ENCODE results near the gene RASL11B. TPM values are rescaled to one million over a fixed set of nuclear protein-coding genes. Genes with fewer than 3 reads are reported as not detected.

RASL11B gene
- total and polyA plus RNA-seq, 10 of the 15 experiments (the other 5 are each of a cell fraction or from before 2014, with no cell fraction given) = 0.06 to 0.45 (median 0.08) TPM; not detected in 5

DNA sequence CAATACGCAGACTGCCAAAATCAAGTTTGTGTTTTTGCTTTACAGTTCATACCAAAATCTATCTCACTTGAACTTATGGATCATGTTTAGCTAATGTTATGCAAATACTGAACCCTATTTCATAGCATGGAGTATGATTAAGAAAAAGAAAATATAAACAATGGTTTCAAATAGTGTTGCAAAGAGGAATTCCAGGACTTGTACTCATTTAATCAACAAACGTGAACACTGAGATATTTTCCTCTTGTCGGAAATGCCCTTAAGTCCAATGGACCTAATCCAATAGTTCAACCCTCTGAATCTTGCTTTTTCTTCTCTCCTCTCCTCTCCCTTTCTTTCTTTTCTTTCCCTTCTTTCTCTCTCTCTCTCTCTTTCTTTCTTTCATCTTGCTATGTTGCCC, 30.8 kb downstream of the RASL11B start:
- Histone ChIP-seq H3K4me1 (ENCODE audit: control insufficient read depth, insufficient read depth, low read length) (no peaks in the 10 kb centered on the region), H3K36me3 (ENCODE audit: control insufficient read depth in 2 of 2, insufficient read depth in 2 of 2, low read length in 1 of 2) (no peaks in the 10 kb centered on the region), H3K4me2 (ENCODE audit: control insufficient read depth, insufficient read depth) (no peak overlapping the region), H3K27ac (ENCODE audit: control insufficient read depth, insufficient read depth) (no peak overlapping the region), H4K20me1 (ENCODE audit: control insufficient read depth, insufficient read depth) (no peaks in the 10 kb centered on the region), H3K4me3 (no peak overlapping the region), H3K9me3 (replicated peaks; ENCODE audit: control insufficient read depth, insufficient read depth, low read length) (no peaks in the 10 kb centered on the region), H2AFZ (ENCODE audit: control insufficient read depth, low read depth, low read length) (no peak overlapping the region), H3K9ac (ENCODE audit: control insufficient read depth, insufficient read depth, low read length) (no peak overlapping the region), H3K79me2 (ENCODE audit: control insufficient read depth, insufficient read depth, low read length) (no peaks in the 10 kb centered on the region), H3K27me3 (replicated peaks in 1 of 2; ENCODE audit: control insufficient read depth in 2 of 2, insufficient read depth in 2 of 2, low read length in 1 of 2) (no peaks in the 10 kb centered on the region)
- intact Hi-C loops (cut with micrococcal nuclease; ENCODE audit: unreplicated experiment) (no loop called here), in situ Hi-C loops (cut with MboI) (no loop called here)
- SMC1A ChIA-PET (ENCODE audit: uncharacterized antibody, unreplicated experiment) = interaction anchor here (1.3 kb wide), 1 partner anchor 16 kb away, joined by 3 read pairs; no protein-coding TSS in a partner anchor
- CTCF ChIA-PET = interaction anchor here (0.9 kb wide), 1 partner anchor 9 kb away, joined by 3 read pairs; no protein-coding TSS in a partner anchor
- no peak for DNase-seq (ENCODE audit: low read depth, low spot score)
- 96% methylated on average over 3 of the region's 3 CpGs for WGBS (ENCODE audit: insufficient coverage, insufficient replicate concordance, low lambda C conversion rate, missing lambda C conversion rate)
- no peak for ATAC-seq
- FAIRE-seq = no peak
- BruUV-seq (replicated peaks) = no TSS peak
- POLR2A ChIA-PET = no interaction called here
- RAD21 ChIA-PET (ENCODE audit: unreplicated experiment) = no interaction called here
- TF ChIP-seq GATAD2B (conservative IDR thresholded peaks at IDR 0.05; ENCODE audit: low read depth) (no peak), YY1 (IDR thresholded peaks at IDR 0.05; ENCODE audit: low read depth, low read length) (no peak), SREBF2 (IDR thresholded peaks at IDR 0.05; ENCODE audit: low read length) (no peak), ZSCAN29 (IDR thresholded peaks at IDR 0.05) (no peak), CREB1 (IDR thresholded peaks at IDR 0.05; ENCODE audit: low read depth) (no peak), BRCA1 (IDR thresholded peaks at IDR 0.05; ENCODE audit: low read depth, low read length) (no peak), ESRRA (IDR thresholded peaks at IDR 0.05; ENCODE audit: low read length) (no peak)
- TF ChIP-seq, protein P1, sequence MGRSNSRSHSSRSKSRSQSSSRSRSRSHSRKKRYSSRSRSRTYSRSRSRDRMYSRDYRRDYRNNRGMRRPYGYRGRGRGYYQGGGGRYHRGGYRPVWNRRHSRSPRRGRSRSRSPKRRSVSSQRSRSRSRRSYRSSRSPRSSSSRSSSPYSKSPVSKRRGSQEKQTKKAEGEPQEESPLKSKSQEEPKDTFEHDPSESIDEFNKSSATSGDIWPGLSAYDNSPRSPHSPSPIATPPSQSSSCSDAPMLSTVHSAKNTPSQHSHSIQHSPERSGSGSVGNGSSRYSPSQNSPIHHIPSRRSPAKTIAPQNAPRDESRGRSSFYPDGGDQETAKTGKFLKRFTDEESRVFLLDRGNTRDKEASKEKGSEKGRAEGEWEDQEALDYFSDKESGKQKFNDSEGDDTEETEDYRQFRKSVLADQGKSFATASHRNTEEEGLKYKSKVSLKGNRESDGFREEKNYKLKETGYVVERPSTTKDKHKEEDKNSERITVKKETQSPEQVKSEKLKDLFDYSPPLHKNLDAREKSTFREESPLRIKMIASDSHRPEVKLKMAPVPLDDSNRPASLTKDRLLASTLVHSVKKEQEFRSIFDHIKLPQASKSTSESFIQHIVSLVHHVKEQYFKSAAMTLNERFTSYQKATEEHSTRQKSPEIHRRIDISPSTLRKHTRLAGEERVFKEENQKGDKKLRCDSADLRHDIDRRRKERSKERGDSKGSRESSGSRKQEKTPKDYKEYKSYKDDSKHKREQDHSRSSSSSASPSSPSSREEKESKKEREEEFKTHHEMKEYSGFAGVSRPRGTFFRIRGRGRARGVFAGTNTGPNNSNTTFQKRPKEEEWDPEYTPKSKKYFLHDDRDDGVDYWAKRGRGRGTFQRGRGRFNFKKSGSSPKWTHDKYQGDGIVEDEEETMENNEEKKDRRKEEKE (IDR thresholded peaks at IDR 0.05) = no peak
- TF ChIP-seq, protein P2, sequence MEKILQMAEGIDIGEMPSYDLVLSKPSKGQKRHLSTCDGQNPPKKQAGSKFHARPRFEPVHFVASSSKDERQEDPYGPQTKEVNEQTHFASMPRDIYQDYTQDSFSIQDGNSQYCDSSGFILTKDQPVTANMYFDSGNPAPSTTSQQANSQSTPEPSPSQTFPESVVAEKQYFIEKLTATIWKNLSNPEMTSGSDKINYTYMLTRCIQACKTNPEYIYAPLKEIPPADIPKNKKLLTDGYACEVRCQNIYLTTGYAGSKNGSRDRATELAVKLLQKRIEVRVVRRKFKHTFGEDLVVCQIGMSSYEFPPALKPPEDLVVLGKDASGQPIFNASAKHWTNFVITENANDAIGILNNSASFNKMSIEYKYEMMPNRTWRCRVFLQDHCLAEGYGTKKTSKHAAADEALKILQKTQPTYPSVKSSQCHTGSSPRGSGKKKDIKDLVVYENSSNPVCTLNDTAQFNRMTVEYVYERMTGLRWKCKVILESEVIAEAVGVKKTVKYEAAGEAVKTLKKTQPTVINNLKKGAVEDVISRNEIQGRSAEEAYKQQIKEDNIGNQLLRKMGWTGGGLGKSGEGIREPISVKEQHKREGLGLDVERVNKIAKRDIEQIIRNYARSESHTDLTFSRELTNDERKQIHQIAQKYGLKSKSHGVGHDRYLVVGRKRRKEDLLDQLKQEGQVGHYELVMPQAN (conservative IDR thresholded peaks at IDR 0.05) = no peak
- TF ChIP-seq, protein P3, sequence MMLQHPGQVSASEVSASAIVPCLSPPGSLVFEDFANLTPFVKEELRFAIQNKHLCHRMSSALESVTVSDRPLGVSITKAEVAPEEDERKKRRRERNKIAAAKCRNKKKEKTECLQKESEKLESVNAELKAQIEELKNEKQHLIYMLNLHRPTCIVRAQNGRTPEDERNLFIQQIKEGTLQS (IDR thresholded peaks at IDR 0.05; ENCODE audit: borderline replicate concordance, extremely low read depth, low read depth, low read length) = no peak
- TF ChIP-seq, protein P4, sequence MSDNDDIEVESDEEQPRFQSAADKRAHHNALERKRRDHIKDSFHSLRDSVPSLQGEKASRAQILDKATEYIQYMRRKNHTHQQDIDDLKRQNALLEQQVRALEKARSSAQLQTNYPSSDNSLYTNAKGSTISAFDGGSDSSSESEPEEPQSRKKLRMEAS (IDR thresholded peaks at IDR 0.05; ENCODE audit: low read depth, low read length) = no peak
- TF ChIP-seq, protein P5, sequence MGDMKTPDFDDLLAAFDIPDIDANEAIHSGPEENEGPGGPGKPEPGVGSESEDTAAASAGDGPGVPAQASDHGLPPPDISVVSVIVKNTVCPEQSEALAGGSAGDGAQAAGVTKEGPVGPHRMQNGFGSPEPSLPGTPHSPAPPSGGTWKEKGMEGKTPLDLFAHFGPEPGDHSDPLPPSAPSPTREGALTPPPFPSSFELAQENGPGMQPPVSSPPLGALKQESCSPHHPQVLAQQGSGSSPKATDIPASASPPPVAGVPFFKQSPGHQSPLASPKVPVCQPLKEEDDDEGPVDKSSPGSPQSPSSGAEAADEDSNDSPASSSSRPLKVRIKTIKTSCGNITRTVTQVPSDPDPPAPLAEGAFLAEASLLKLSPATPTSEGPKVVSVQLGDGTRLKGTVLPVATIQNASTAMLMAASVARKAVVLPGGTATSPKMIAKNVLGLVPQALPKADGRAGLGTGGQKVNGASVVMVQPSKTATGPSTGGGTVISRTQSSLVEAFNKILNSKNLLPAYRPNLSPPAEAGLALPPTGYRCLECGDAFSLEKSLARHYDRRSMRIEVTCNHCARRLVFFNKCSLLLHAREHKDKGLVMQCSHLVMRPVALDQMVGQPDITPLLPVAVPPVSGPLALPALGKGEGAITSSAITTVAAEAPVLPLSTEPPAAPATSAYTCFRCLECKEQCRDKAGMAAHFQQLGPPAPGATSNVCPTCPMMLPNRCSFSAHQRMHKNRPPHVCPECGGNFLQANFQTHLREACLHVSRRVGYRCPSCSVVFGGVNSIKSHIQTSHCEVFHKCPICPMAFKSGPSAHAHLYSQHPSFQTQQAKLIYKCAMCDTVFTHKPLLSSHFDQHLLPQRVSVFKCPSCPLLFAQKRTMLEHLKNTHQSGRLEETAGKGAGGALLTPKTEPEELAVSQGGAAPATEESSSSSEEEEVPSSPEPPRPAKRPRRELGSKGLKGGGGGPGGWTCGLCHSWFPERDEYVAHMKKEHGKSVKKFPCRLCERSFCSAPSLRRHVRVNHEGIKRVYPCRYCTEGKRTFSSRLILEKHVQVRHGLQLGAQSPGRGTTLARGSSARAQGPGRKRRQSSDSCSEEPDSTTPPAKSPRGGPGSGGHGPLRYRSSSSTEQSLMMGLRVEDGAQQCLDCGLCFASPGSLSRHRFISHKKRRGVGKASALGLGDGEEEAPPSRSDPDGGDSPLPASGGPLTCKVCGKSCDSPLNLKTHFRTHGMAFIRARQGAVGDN (IDR thresholded peaks at IDR 0.05) = no peak
- TF ChIP-seq, protein P6, sequence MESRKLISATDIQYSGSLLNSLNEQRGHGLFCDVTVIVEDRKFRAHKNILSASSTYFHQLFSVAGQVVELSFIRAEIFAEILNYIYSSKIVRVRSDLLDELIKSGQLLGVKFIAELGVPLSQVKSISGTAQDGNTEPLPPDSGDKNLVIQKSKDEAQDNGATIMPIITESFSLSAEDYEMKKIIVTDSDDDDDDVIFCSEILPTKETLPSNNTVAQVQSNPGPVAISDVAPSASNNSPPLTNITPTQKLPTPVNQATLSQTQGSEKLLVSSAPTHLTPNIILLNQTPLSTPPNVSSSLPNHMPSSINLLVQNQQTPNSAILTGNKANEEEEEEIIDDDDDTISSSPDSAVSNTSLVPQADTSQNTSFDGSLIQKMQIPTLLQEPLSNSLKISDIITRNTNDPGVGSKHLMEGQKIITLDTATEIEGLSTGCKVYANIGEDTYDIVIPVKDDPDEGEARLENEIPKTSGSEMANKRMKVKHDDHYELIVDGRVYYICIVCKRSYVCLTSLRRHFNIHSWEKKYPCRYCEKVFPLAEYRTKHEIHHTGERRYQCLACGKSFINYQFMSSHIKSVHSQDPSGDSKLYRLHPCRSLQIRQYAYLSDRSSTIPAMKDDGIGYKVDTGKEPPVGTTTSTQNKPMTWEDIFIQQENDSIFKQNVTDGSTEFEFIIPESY (IDR thresholded peaks at IDR 0.05) = no peak
